ENCODE results near the gene AZGP1.
"Not testable (repeated sequence)": the region's sequence is repeated elsewhere in the genome, so short reads cannot be mapped to it uniquely, and the experiment has no call there.

AZGP1 gene

GRCh38 chr7:99975782-99976521 is at the start of gene AZGP1:
TSS of gene AZGP1 (minus strand) at chr7:99976031. CDS start at chr7:99976020, 11 bp downstream.
- no peak for DNase-seq

GRCh38 chr7:100024020-100024619 is 48.3 kb upstream of the AZGP1 start:
- no peak for DNase-seq

GRCh38 chr7:100023526-100023925 is 47.7 kb upstream of the AZGP1 start:
- no peak for DNase-seq

GRCh38 chr7:100022621-100023020 is 46.8 kb upstream of the AZGP1 start:
- no peak for DNase-seq

- no peak for DNase-seq
Measured at GRCh38 chr7:100021297-100021696, 45.5 kb upstream of the AZGP1 start.

GRCh38 chr7:100019908-100020307 is 44.1 kb upstream of the AZGP1 start:
- DNase-seq = peak; percentile 67

- no peak for DNase-seq
Measured at GRCh38 chr7:100017875-100018274, 42.0 kb upstream of the AZGP1 start.

- no peak for DNase-seq
Measured at GRCh38 chr7:100017300-100017699, 41.5 kb upstream of the AZGP1 start.

GRCh38 chr7:100016215-100016901 is 40.5 kb upstream of the AZGP1 start:
- DNase-seq = no peak

GRCh38 chr7:100015232-100016214 is 39.7 kb upstream of the AZGP1 start, which contains the start of gene ZKSCAN1:
TSS of gene ZKSCAN1 (plus strand) at chr7:100015596. CDS start at chr7:100023507, 7,911 bp downstream.
- DNase-seq = peak; percentile 88

GRCh38 chr7:100013328-100013676 is 37.5 kb upstream of the AZGP1 start:
- DNase-seq = no peak

- DNase-seq = peak; percentile 24
Measured at GRCh38 chr7:100012385-100013327, 36.8 kb upstream of the AZGP1 start.

GRCh38 chr7:100011516-100011915 is 35.7 kb upstream of the AZGP1 start:
- DNase-seq = no peak

GRCh38 chr7:100010901-100011300 is 35.1 kb upstream of the AZGP1 start:
- DNase-seq = no peak

- DNase-seq = not testable (repeated sequence)
Measured at GRCh38 chr7:100009952-100010351, 34.1 kb upstream of the AZGP1 start.

GRCh38 chr7:100008525-100008924 is 32.7 kb upstream of the AZGP1 start:
- DNase-seq = no peak

GRCh38 chr7:100007887-100008286 is 32.1 kb upstream of the AZGP1 start:
- no peak for DNase-seq

GRCh38 chr7:100003711-100004661 is 28.2 kb upstream of the AZGP1 start:
- no peak for DNase-seq

- no peak for DNase-seq
Measured at GRCh38 chr7:100000239-100000638, 24.4 kb upstream of the AZGP1 start.

GRCh38 chr7:99997545-99998137 is 21.8 kb upstream of the AZGP1 start:
- no peak for DNase-seq

All from DMS79 treated with DMSO at 0.1 percent for 48 hours (cell line).